Liver (tissue), 3 donors: ENCODE measurements around the gene TWSG1.

Experiments used
- FOXA1 ChIP-seq: IDR thresholded peaks from 2 replicates; pipeline ENCODE4 v1.6.1; 2016; ENCODE audit warnings: antibody characterized with exemption
- JUND ChIP-seq, 2 donors: IDR thresholded peaks; 2 replicates each; pipeline ENCODE4 v1.6.1; 2016; ENCODE audit warnings: antibody characterized with exemption in 2 of 2
- RAD21 ChIP-seq, 2 donors: IDR thresholded peaks; 2 replicates each; pipeline ENCODE4 v1.6.1; 2016; ENCODE audit warnings: antibody characterized with exemption in 2 of 2, mild to moderate bottlenecking in 2 of 2
- RXRA ChIP-seq, 2 donors: IDR thresholded peaks; 2 replicates each; pipeline ENCODE4 v1.6.1; 2017 to 2018; ENCODE audit warnings: antibody characterized with exemption in 2 of 2, mild to moderate bottlenecking in 1 of 2
- SP1 ChIP-seq: IDR thresholded peaks from 2 replicates; pipeline ENCODE4 v1.6.1; 2018; ENCODE audit warnings: antibody characterized with exemption, mild to moderate bottlenecking
- TAF1 ChIP-seq: conservative IDR thresholded peaks from 2 replicates; pipeline ENCODE4 v1.6.1; 2016; ENCODE audit warnings: antibody characterized with exemption, mild to moderate bottlenecking
- YY1 ChIP-seq: IDR thresholded peaks from 2 replicates; pipeline ENCODE4 v1.6.1; 2016; ENCODE audit warnings: antibody characterized with exemption, mild to moderate bottlenecking
- TF ChIP-seq, protein P1 (sequence below): fragments of 150-350 bp; IDR thresholded peaks from 2 replicates; pipeline ENCODE4 v1.5.1; 2017; ENCODE audit warnings: improper control_type of control experiment, low read depth, low read length; ENCODE audit not compliant: missing input control
- TF ChIP-seq, protein P2 (sequence below): IDR thresholded peaks from 2 replicates; pipeline ENCODE4 v1.6.1; 2016; ENCODE audit warnings: antibody characterized with exemption
- TF ChIP-seq, protein P3 (sequence below): IDR thresholded peaks from 2 replicates; pipeline ENCODE4 v1.6.1; 2016; ENCODE audit warnings: antibody characterized with exemption, mild to moderate bottlenecking
- donor health status: healthy.
- donor health status: healthy.

DNA sequence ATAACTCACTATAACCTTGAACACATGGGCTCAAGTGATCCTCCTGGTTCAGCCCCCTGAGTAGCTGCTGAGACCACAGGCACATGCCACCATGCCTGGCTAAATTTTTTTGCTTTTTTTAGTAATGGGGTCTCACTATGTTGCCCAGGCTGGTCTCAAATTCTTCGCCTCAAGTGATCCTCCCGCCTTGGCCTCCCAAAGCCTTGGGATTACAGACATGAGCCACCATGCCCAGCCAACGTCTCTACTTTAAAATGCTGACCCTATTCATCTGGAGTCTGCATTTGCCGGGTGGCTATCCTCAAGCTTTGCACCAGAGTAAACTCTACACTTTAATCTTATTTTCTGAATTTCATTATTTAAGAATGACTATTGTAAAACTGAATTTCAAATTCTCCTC, 103.1 kb downstream of the TWSG1 start:
- TF ChIP-seq, protein P1, sequence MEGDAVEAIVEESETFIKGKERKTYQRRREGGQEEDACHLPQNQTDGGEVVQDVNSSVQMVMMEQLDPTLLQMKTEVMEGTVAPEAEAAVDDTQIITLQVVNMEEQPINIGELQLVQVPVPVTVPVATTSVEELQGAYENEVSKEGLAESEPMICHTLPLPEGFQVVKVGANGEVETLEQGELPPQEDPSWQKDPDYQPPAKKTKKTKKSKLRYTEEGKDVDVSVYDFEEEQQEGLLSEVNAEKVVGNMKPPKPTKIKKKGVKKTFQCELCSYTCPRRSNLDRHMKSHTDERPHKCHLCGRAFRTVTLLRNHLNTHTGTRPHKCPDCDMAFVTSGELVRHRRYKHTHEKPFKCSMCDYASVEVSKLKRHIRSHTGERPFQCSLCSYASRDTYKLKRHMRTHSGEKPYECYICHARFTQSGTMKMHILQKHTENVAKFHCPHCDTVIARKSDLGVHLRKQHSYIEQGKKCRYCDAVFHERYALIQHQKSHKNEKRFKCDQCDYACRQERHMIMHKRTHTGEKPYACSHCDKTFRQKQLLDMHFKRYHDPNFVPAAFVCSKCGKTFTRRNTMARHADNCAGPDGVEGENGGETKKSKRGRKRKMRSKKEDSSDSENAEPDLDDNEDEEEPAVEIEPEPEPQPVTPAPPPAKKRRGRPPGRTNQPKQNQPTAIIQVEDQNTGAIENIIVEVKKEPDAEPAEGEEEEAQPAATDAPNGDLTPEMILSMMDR: no peak
- TF ChIP-seq YY1 (no peak), FOXA1 (no peak), RXRA (IDR thresholded peaks at IDR 0.05) (no peak), TAF1 (no peak), SP1 (no peak), RAD21 (IDR thresholded peaks at IDR 0.05) (no peak), JUND (IDR thresholded peaks at IDR 0.05) (no peak)
- TF ChIP-seq, protein P2, sequence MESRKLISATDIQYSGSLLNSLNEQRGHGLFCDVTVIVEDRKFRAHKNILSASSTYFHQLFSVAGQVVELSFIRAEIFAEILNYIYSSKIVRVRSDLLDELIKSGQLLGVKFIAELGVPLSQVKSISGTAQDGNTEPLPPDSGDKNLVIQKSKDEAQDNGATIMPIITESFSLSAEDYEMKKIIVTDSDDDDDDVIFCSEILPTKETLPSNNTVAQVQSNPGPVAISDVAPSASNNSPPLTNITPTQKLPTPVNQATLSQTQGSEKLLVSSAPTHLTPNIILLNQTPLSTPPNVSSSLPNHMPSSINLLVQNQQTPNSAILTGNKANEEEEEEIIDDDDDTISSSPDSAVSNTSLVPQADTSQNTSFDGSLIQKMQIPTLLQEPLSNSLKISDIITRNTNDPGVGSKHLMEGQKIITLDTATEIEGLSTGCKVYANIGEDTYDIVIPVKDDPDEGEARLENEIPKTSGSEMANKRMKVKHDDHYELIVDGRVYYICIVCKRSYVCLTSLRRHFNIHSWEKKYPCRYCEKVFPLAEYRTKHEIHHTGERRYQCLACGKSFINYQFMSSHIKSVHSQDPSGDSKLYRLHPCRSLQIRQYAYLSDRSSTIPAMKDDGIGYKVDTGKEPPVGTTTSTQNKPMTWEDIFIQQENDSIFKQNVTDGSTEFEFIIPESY: no peak
- TF ChIP-seq, protein P3, sequence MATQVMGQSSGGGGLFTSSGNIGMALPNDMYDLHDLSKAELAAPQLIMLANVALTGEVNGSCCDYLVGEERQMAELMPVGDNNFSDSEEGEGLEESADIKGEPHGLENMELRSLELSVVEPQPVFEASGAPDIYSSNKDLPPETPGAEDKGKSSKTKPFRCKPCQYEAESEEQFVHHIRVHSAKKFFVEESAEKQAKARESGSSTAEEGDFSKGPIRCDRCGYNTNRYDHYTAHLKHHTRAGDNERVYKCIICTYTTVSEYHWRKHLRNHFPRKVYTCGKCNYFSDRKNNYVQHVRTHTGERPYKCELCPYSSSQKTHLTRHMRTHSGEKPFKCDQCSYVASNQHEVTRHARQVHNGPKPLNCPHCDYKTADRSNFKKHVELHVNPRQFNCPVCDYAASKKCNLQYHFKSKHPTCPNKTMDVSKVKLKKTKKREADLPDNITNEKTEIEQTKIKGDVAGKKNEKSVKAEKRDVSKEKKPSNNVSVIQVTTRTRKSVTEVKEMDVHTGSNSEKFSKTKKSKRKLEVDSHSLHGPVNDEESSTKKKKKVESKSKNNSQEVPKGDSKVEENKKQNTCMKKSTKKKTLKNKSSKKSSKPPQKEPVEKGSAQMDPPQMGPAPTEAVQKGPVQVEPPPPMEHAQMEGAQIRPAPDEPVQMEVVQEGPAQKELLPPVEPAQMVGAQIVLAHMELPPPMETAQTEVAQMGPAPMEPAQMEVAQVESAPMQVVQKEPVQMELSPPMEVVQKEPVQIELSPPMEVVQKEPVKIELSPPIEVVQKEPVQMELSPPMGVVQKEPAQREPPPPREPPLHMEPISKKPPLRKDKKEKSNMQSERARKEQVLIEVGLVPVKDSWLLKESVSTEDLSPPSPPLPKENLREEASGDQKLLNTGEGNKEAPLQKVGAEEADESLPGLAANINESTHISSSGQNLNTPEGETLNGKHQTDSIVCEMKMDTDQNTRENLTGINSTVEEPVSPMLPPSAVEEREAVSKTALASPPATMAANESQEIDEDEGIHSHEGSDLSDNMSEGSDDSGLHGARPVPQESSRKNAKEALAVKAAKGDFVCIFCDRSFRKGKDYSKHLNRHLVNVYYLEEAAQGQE: no peak
